Kidney epithelial cell (primary cell): ENCODE data around the gene RRP12. TPM values are rescaled to one million over a fixed set of nuclear protein-coding genes. Genes with fewer than 3 reads are reported as not detected.
A peak's percentile ranks its signal among the peaks of the same experiment; 100 is the strongest.

Experiments
- DNase-seq: peaks from one replicate; pipeline ENCODE4 v3.0.0-alpha.2; 2010; ENCODE audit warnings: low read depth
- H3K27me3 ChIP-seq: 2 replicates; pipeline ENCODE4 v1.6.0; 2011; ENCODE audit warnings: low read length; ENCODE audit not compliant: control insufficient read depth, insufficient read depth
- H3K36me3 ChIP-seq: 2 replicates; pipeline ENCODE4 v1.5.1; 2011; ENCODE audit warnings: low read length; ENCODE audit not compliant: control insufficient read depth, insufficient read depth
- H3K4me3 ChIP-seq: 2 replicates; pipeline ENCODE4 v1.5.1; 2011; ENCODE audit warnings: low read depth, mild to moderate bottlenecking, control low read depth, low read length
- CTCF ChIP-seq: IDR thresholded peaks from 2 replicates; pipeline ENCODE4 v1.5.1; 2011; ENCODE audit warnings: mild to moderate bottlenecking, moderate library complexity, low read length, control low read depth, inconsistent platforms; ENCODE audit not compliant: insufficient read depth, poor library complexity, severe bottlenecking
- total RNA-seq: library from RNA; depleted of rRNA; stranded (reverse); fragments of >200 nt; gene quantifications from 2 replicates; pipeline ENCODE4 v1.2.3, GENCODE V29; 2015

Gene RRP12, protein sequence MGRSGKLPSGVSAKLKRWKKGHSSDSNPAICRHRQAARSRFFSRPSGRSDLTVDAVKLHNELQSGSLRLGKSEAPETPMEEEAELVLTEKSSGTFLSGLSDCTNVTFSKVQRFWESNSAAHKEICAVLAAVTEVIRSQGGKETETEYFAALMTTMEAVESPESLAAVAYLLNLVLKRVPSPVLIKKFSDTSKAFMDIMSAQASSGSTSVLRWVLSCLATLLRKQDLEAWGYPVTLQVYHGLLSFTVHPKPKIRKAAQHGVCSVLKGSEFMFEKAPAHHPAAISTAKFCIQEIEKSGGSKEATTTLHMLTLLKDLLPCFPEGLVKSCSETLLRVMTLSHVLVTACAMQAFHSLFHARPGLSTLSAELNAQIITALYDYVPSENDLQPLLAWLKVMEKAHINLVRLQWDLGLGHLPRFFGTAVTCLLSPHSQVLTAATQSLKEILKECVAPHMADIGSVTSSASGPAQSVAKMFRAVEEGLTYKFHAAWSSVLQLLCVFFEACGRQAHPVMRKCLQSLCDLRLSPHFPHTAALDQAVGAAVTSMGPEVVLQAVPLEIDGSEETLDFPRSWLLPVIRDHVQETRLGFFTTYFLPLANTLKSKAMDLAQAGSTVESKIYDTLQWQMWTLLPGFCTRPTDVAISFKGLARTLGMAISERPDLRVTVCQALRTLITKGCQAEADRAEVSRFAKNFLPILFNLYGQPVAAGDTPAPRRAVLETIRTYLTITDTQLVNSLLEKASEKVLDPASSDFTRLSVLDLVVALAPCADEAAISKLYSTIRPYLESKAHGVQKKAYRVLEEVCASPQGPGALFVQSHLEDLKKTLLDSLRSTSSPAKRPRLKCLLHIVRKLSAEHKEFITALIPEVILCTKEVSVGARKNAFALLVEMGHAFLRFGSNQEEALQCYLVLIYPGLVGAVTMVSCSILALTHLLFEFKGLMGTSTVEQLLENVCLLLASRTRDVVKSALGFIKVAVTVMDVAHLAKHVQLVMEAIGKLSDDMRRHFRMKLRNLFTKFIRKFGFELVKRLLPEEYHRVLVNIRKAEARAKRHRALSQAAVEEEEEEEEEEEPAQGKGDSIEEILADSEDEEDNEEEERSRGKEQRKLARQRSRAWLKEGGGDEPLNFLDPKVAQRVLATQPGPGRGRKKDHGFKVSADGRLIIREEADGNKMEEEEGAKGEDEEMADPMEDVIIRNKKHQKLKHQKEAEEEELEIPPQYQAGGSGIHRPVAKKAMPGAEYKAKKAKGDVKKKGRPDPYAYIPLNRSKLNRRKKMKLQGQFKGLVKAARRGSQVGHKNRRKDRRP (N-terminal part only)
- total RNA-seq: 42.6 and 43.4 TPM in 2 replicates

DNA sequence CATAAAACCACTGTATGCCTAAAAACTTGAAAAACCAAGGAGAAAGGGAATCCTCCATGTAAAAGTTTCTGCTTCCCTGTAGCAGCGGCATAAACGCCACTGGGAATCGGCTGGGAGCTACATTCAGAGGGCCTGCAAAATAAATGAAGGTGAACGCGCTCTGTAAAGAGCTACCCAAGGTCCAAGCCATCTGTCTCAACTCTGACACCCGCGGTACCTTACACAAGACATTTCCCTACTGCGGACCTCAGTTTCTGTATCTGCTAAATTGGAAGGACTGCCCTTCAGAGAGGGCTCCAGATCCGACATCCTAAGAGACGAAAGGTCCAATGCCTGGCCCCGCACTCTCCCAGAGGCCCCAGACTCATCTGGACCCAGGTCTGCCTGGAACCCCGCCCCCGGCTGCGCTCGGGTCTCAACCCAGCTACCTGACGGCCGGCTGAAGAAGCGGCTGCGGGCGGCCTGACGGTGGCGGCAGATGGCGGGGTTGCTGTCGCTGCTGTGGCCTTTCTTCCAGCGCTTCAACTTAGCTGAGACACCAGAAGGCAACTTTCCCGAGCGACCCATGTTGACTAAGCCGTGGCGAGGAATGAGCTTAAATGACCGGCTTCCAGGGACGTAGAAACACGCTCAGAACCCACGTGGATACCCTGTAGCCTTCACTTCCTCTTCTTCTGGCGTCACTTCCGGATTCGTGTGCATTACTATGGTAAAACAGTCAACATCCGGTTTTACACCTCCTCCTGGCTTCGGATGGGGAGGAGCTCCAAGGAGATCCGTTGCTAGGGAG is at the start of gene RRP12:
Gene RRP12, minus strand, starts transcription at position 676 of the 790 bp plus-strand sequence. Its CDS starts 109 bp downstream, at position 567.
- TF ChIP-seq CTCF: no peak
- Histone ChIP-seq H3K27me3 (no peaks in the 10 kb centered on the region), H3K36me3 (peaks cover 1% of the 10 kb centered on the region), H3K4me3 (peak within 1 kb of the TSS; percentile 85)
- DNase-seq: peak; percentile 97

DNA sequence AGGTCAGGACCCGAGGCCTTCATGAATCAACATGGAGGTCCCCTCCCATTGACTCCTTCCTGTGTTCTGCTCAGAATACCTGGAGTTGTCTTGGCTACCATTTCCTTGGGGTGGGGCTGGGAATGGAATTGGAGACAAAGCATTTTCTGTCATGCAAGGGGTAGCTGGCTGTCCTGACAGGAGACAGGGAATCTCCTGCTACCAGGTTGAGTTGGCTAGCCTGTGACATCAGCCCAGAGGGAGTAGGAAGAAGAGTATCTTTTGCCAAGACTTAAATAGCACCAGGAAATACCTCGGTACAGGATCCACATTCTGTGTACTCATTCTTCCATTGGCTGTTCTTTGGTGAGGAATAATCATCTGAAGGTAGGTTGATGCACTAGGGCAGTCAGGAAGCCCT is 49.7 kb upstream of the RRP12 start:
- Histone ChIP-seq H3K36me3 (no peaks in the 10 kb centered on the region), H3K4me3 (no peak overlapping the region), H3K27me3 (no peaks in the 10 kb centered on the region)
- TF ChIP-seq CTCF: no peak
- no peak for DNase-seq

- TF ChIP-seq CTCF: peak; percentile 15
- peak within 1 kb of the TSS; percentile 66 for H3K4me3 ChIP-seq
- no peaks in the 10 kb centered on the region for H3K36me3 ChIP-seq
- no peaks in the 10 kb centered on the region for H3K27me3 ChIP-seq
- peak; percentile 95 for DNase-seq
Observed at GRCh38 chr10:97445722-97446639, 44.8 kb upstream of the RRP12 start, which contains the start of the genes EXOSC1 and ZDHHC16. TSS of gene EXOSC1 (minus strand) at chr10:97446006. CDS start at chr10:97445985, 21 bp downstream. TSS of gene ZDHHC16 (plus strand) at chr10:97446175. CDS start at chr10:97451676, 5,501 bp downstream.

DNA sequence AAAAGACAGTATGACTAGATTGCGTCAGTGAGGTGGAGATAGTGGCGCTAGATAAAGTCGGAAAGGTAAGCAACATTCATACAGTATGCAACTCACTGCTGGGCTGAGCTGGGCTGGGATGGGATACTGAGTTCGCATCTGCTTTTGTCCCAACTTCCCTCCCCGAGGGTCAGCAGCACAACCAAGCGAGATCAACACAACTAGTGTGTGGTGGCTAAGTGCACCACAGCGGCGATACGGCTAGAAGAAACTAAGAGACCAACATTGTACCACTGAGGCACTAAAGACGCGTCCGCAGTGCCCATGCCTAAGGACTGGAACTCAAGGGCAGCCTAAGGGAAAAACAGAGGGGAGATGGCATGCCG is 44.2 kb upstream of the RRP12 start:
- TF ChIP-seq CTCF: no peak
- peak overlapping the region; percentile 66 for H3K4me3 ChIP-seq
- H3K27me3 ChIP-seq: no peaks in the 10 kb centered on the region
- no peak for DNase-seq
- peaks cover 2% of the 10 kb centered on the region for H3K36me3 ChIP-seq
